GM23338 (cell line): ENCODE results near the gene NUP107. TPM values are rescaled to one million over a fixed set of nuclear protein-coding genes. Genes with fewer than 3 reads are reported as not detected.

Source experiments
- ATAC-seq: fragments of 200-7000 bp; cut with Tn5 transposase; 3 replicates; pipeline ENCODE4 v1.9.1; 2020
- DNase-seq: peaks from one replicate; pipeline ENCODE4 v3.0.0-alpha.2; 2015; ENCODE audit warnings: low spot score
- H2AFZ ChIP-seq: fragments of 200-600 bp; sonication (generic); 2 replicates; pipeline ENCODE4 v1.8.0; 2016; ENCODE audit warnings: antibody characterized with exemption, mild to moderate bottlenecking, moderate library complexity
- H3F3A ChIP-seq: fragments of 200-600 bp; sonication (generic); replicated peaks from 2 replicates; pipeline ENCODE4 v1.8.0; 2017; ENCODE audit warnings: antibody characterized with exemption, mixed run types, low read depth
- H3K27ac ChIP-seq: fragments of 200-600 bp; sonication (generic); 2 replicates; pipeline ENCODE4 v1.6.1; 2016; ENCODE audit warnings: low read depth
- H3K27me3 ChIP-seq: fragments of 200-600 bp; sonication (generic); 2 replicates; pipeline ENCODE4 v1.8.0; 2016; ENCODE audit warnings: mild to moderate bottlenecking, mixed run types, moderate library complexity; ENCODE audit not compliant: insufficient read depth
- H3K36me3 ChIP-seq: fragments of 200-600 bp; sonication (generic); 2 replicates; pipeline ENCODE4 v1.8.0; 2016; ENCODE audit warnings: mild to moderate bottlenecking; ENCODE audit not compliant: insufficient read depth
- H3K4me1 ChIP-seq: fragments of 200-600 bp; sonication (generic); 2 replicates; pipeline ENCODE4 v1.8.0; 2016; ENCODE audit warnings: mild to moderate bottlenecking, moderate library complexity; ENCODE audit not compliant: insufficient read depth
- H3K4me2 ChIP-seq: fragments of 200-600 bp; sonication (generic); 2 replicates; pipeline ENCODE4 v1.7.1; 2017; ENCODE audit warnings: mixed run types
- H3K4me3 ChIP-seq: fragments of 200-600 bp; sonication (generic); 2 replicates; pipeline ENCODE4 v1.6.1; 2016; ENCODE audit warnings: mixed run types
- H3K79me2 ChIP-seq: fragments of 200-600 bp; sonication (generic); replicated peaks from 2 replicates; pipeline ENCODE4 v1.8.0; 2017; ENCODE audit warnings: mild to moderate bottlenecking; ENCODE audit not compliant: insufficient read depth
- H3K9me2 ChIP-seq: fragments of 200-600 bp; sonication (generic); 2 replicates; pipeline ENCODE4 v1.8.0; 2017; ENCODE audit not compliant: insufficient read depth
- H4K20me1 ChIP-seq: fragments of 200-600 bp; sonication (generic); replicated peaks from 2 replicates; pipeline ENCODE4 v1.8.0; 2017; ENCODE audit warnings: mild to moderate bottlenecking; ENCODE audit not compliant: insufficient read depth
- H3K27ac Mint-ChIP-seq: 2 replicates; pipeline ENCODE4 v1.8.0; 2020; ENCODE audit warnings: inconsistent platforms, mild to moderate bottlenecking, moderate library complexity, mixed read lengths
- H3K27me3 Mint-ChIP-seq: 3 replicates; pipeline ENCODE4 v1.8.0; 2022; ENCODE audit warnings: low read depth, mild to moderate bottlenecking, moderate library complexity, mixed read lengths, inconsistent platforms; ENCODE audit not compliant: insufficient read depth, poor library complexity
- H3K36me3 Mint-ChIP-seq: 3 replicates; pipeline ENCODE4 v1.8.0; 2021; ENCODE audit warnings: low read depth, mild to moderate bottlenecking, inconsistent platforms, moderate library complexity, mixed read lengths
- H3K4me1 Mint-ChIP-seq: 3 replicates; pipeline ENCODE4 v1.8.0; 2020; ENCODE audit warnings: mild to moderate bottlenecking, inconsistent platforms, mixed read lengths
- H3K4me3 Mint-ChIP-seq: 3 replicates; pipeline ENCODE4 v1.8.0; 2021; ENCODE audit warnings: moderate library complexity, mild to moderate bottlenecking, inconsistent platforms, mixed read lengths
- H3K9me3 Mint-ChIP-seq: 3 replicates; pipeline ENCODE4 v1.8.0; 2020; ENCODE audit warnings: moderate library complexity, mild to moderate bottlenecking, inconsistent platforms, mixed read lengths
- CREB1 ChIP-seq: fragments of 250-450 bp; sonication (Bioruptor Pico); IDR thresholded peaks from 2 replicates; pipeline ENCODE4 v1.5.0; 2020; ENCODE audit warnings: low read depth, mild to moderate bottlenecking, moderate library complexity
- ETS1 ChIP-seq: IDR thresholded peaks from 2 replicates; pipeline ENCODE4 v1.6.1; 2016; ENCODE audit warnings: antibody characterized with exemption
- EZH2 ChIP-seq: fragments of 200-600 bp; sonication (generic); IDR thresholded peaks from one replicate; pipeline ENCODE4 v1.8.0; 2017; ENCODE audit warnings: antibody characterized with exemption, mild to moderate bottlenecking, low read depth; ENCODE audit not compliant: unreplicated experiment
- EZH2phosphoT487 ChIP-seq: fragments of 200-600 bp; sonication (generic); IDR thresholded peaks from one replicate; pipeline ENCODE4 v1.8.1; 2018; ENCODE audit warnings: antibody characterized with exemption; ENCODE audit not compliant: unreplicated experiment
- NANOG ChIP-seq: IDR thresholded peaks from 2 replicates; pipeline ENCODE4 v1.6.1; 2016; ENCODE audit warnings: antibody characterized with exemption, borderline replicate concordance
- REST ChIP-seq: IDR thresholded peaks from one replicate; pipeline ENCODE4 v1.6.1; 2018; ENCODE audit warnings: antibody characterized with exemption; ENCODE audit not compliant: unreplicated experiment
- STAT1 ChIP-seq: IDR thresholded peaks from one replicate; pipeline ENCODE4 v1.6.1; 2016; ENCODE audit warnings: antibody characterized with exemption; ENCODE audit not compliant: unreplicated experiment
- ZNF114 ChIP-seq: fragments of 250-450 bp; sonication (Bioruptor Pico); IDR thresholded peaks from 2 replicates; pipeline ENCODE4 v1.5.0; 2020; ENCODE audit warnings: mild to moderate bottlenecking, moderate library complexity
- ZNF331 ChIP-seq: fragments of 250-450 bp; sonication (Bioruptor Pico); IDR thresholded peaks from 2 replicates; pipeline ENCODE4 v1.5.0; 2020; ENCODE audit warnings: low read depth, mild to moderate bottlenecking, moderate library complexity
- polyA plus RNA-seq: library from polyadenylated mRNA; unstranded; fragments of >200 nt; fragmentation: Nextera tagmentation; extraction: Ambion mirVana; gene quantifications from 2 replicates; pipeline ENCODE4 v1.2.1, GENCODE V29; 2016
- total RNA-seq: library from RNA; depleted of rRNA; stranded (reverse); fragments of >200 nt; shearing (Covaris generic); gene quantifications from 2 replicates; pipeline ENCODE4 v1.2.3, GENCODE V29; 2014
- TF ChIP-seq, protein P1 (sequence below): fragments of 250-450 bp; sonication (Bioruptor Pico); IDR thresholded peaks from 2 replicates; pipeline ENCODE4 v1.5.0; 2020; ENCODE audit warnings: mild to moderate bottlenecking, moderate library complexity

The NUP107 gene
- total and polyA plus RNA-seq, 2 experiments from 2014 or later = 123 to 152 TPM

DNA sequence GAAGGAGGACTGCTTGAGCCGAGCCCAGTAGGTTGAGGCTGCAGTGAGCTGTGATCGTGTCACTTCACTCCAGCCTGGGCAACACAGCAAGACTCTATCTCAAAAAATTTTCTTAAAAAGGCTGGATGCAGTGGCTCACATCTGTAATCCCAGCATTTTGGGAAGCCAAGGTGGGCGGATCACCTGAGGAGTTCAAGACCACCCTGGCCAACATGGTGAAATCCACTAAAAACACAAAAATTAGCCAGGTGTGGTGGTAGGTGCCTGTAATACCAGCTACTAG is 104.1 kb downstream of the NUP107 start:
- no peak for DNase-seq
- Histone ChIP-seq H3K4me3 (no peak overlapping the region), H3K27me3 (no peaks in the 10 kb centered on the region), H3K4me1 (no peaks in the 10 kb centered on the region), H3K36me3 (no peaks in the 10 kb centered on the region), H3F3A (no peaks in the 10 kb centered on the region), H3K4me2 (no peak overlapping the region), H3K9me2 (no peaks in the 10 kb centered on the region; the same call in 1 of the 2 replicates), H2AFZ (no peak overlapping the region), H3K27ac (no peak overlapping the region), H3K79me2 (no peaks in the 10 kb centered on the region), H4K20me1 (no peaks in the 10 kb centered on the region)
- Mint-ChIP-seq H3K27ac (no peak overlapping the region), H3K4me1 (peaks cover 12% of the 10 kb centered on the region), H3K4me3 (no peak overlapping the region), H3K9me3 (no peaks in the 10 kb centered on the region), H3K36me3 (no peaks in the 10 kb centered on the region), H3K27me3 (peaks cover 6% of the 10 kb centered on the region)
- TF ChIP-seq REST (no peak), ETS1 (no peak), ZNF331 (CRISPR knock-in tag) (no peak), EZH2 (no peak), NANOG (no peak), EZH2phosphoT487 (no peak), CREB1 (CRISPR knock-in tag) (no peak), STAT1 (no peak), ZNF114 (CRISPR knock-in tag) (no peak)
- TF ChIP-seq, protein P1, sequence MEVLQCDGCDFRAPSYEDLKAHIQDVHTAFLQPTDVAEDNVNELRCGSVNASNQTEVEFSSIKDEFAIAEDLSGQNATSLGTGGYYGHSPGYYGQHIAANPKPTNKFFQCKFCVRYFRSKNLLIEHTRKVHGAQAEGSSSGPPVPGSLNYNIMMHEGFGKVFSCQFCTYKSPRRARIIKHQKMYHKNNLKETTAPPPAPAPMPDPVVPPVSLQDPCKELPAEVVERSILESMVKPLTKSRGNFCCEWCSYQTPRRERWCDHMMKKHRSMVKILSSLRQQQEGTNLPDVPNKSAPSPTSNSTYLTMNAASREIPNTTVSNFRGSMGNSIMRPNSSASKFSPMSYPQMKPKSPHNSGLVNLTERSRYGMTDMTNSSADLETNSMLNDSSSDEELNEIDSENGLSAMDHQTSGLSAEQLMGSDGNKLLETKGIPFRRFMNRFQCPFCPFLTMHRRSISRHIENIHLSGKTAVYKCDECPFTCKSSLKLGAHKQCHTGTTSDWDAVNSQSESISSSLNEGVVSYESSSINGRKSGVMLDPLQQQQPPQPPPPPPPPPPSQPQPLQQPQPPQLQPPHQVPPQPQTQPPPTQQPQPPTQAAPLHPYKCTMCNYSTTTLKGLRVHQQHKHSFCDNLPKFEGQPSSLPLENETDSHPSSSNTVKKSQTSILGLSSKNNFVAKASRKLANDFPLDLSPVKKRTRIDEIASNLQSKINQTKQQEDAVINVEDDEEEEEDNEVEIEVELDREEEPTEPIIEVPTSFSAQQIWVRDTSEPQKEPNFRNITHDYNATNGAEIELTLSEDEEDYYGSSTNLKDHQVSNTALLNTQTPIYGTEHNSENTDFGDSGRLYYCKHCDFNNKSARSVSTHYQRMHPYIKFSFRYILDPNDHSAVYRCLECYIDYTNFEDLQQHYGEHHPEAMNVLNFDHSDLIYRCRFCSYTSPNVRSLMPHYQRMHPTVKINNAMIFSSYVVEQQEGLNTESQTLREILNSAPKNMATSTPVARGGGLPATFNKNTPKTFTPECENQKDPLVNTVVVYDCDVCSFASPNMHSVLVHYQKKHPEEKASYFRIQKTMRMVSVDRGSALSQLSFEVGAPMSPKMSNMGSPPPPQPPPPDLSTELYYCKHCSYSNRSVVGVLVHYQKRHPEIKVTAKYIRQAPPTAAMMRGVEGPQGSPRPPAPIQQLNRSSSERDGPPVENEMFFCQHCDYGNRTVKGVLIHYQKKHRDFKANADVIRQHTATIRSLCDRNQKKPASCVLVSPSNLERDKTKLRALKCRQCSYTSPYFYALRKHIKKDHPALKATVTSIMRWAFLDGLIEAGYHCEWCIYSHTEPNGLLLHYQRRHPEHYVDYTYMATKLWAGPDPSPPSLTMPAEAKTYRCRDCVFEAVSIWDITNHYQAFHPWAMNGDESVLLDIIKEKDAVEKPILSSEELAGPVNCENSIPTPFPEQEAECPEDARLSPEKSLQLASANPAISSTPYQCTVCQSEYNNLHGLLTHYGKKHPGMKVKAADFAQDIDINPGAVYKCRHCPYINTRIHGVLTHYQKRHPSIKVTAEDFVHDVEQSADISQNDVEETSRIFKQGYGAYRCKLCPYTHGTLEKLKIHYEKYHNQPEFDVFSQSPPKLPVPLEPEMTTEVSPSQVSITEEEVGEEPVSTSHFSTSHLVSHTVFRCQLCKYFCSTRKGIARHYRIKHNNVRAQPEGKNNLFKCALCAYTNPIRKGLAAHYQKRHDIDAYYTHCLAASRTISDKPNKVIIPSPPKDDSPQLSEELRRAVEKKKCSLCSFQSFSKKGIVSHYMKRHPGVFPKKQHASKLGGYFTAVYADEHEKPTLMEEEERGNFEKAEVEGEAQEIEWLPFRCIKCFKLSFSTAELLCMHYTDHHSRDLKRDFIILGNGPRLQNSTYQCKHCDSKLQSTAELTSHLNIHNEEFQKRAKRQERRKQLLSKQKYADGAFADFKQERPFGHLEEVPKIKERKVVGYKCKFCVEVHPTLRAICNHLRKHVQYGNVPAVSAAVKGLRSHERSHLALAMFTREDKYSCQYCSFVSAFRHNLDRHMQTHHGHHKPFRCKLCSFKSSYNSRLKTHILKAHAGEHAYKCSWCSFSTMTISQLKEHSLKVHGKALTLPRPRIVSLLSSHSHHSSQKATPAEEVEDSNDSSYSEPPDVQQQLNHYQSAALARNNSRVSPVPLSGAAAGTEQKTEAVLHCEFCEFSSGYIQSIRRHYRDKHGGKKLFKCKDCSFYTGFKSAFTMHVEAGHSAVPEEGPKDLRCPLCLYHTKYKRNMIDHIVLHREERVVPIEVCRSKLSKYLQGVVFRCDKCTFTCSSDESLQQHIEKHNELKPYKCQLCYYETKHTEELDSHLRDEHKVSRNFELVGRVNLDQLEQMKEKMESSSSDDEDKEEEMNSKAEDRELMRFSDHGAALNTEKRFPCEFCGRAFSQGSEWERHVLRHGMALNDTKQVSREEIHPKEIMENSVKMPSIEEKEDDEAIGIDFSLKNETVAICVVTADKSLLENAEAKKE (CRISPR knock-in tag) = no peak
- no peak for ATAC-seq
